Activated CD4-positive, alpha-beta T cell treated with anti-CD3 and anti-CD28 coated beads for 24 hours (primary cell): ENCODE measurements around the gene PHRF1.
"Not testable (repeated sequence)": the region's sequence is repeated elsewhere in the genome, so short reads cannot be mapped to it uniquely, and the experiment has no call there.

Experiments used
- DNase-seq, 2 donors: peaks; one replicate each; pipeline ENCODE4 v3.0.0-alpha.2; 2020; ENCODE audit warnings: low read depth in 2 of 2

PHRF1 gene

DNA sequence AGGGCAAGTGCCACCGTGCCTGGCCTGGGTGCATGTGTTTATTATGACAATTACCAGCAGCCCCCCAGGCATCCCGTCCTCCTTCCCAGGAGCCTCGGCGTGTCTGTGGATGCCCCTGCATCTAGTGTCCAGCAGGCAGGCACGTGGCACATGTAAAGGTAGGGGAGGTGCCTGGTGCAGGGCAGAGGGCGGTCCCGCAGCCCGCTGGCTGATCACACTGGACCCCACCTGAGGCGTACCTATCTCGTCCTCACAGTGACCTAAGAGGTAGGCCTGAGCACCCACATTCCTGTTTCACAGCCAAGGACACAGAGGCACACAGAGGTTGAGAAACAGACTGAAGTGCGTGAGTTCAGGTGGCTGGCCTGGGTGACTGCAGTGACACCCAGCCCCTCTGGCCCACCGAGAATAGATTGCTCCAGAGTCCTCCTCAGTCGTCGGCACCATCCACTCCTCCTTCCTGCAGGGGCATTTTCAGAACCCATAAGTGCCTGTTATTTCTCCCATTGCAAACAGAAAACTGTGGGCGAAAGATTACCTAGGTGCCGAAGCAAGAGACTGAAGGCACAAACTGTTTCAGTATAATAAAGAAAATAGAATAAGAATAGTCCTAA is 3.0 kb upstream of the PHRF1 start:
- DNase-seq, result no peak

DNA sequence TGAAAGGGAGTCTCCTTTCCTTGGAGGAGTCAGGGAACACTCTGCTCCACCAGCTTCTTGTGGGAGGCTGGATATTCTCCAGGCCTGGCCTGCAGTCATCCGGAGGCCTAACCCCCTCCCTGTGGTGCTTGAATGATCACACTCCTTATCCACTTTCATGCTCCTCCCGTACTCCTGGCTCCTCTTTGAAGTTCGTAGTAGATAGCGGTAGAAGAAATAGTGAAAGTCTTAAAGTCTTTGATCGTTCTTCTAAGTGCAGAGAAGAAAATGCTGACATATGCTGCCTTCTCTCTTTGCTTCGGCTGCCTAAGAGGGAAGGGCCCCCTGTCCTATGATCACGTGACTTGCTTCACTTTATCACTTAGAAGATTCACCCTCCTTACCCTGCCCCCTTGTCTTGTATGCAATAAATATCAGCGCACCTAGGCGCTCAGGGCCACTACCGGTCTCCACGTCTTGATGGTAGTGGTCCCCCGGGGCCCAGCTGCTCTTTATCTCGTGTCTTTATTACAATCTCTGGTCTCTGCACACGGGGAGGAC is 2.2 kb upstream of the PHRF1 start:
- not testable (repeated sequence) for DNase-seq

DNA sequence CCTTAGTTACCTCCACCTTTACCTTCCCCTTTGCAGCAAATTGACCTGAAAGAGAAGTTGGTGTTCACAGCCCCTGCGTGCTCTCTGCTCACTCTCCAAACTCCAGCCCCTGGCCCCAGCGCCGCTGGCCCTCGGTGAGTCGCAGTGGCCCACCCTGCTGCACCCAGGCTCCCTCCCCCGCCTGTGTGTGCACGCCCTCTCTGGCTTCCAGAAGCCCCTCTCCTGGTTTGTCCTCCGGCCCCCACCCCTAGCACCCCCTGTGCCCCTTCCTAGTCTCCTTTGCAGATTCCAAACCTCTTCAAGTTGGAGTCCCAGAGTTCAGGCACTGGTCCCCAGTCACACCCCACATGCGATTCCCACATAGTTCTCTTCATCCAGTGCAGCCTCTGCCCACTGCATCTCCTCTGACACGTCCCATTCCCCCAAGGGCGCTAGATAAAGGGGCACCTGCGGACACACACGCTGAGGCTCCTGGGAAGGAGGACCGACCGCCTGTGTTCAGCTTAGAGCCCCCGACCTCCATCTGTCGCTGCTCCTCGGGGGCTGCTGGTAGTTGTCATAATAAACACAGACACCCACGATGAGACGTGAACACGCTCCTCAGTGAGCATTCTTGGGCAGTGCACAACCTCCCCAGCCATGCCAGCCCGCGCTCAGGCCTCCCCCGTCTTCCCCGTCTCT is 1.5 kb upstream of the PHRF1 start:
- DNase-seq, result no peak

DNA sequence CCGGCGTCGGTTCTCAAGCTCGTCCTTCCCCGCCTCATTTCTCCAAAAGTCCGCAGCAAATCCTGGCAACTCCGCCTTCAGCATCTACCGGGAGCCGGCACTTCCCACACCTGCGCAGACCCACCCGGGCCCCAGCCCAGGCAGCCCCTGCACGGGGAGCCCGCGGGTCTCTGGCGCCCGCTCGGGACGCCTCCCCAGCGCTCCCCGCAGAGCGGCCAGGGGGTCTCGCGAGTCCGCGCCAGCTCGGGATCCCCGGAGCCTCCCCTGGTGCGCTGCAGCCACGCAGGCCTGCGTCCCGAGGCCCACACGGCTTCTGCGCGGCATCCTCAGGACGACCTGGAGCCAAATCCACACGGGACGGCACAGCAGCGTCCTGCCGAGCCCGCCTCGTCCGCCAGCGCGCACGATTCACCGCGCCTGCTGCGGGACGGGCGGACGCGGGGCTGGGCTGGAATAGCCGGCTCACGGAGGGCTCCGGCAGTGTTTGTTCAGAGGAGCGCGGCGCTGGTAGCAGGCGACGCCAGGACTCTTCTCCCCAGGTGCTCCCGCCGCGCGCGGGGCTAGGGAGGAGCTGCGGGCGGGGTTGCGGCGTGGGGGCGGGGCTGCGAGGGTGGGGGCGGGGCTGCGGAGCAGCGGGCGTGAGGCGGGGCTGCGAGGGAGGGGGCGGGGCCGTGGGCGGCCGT is 816 bp upstream of the PHRF1 start:
- DNase-seq, result no peak

DNA sequence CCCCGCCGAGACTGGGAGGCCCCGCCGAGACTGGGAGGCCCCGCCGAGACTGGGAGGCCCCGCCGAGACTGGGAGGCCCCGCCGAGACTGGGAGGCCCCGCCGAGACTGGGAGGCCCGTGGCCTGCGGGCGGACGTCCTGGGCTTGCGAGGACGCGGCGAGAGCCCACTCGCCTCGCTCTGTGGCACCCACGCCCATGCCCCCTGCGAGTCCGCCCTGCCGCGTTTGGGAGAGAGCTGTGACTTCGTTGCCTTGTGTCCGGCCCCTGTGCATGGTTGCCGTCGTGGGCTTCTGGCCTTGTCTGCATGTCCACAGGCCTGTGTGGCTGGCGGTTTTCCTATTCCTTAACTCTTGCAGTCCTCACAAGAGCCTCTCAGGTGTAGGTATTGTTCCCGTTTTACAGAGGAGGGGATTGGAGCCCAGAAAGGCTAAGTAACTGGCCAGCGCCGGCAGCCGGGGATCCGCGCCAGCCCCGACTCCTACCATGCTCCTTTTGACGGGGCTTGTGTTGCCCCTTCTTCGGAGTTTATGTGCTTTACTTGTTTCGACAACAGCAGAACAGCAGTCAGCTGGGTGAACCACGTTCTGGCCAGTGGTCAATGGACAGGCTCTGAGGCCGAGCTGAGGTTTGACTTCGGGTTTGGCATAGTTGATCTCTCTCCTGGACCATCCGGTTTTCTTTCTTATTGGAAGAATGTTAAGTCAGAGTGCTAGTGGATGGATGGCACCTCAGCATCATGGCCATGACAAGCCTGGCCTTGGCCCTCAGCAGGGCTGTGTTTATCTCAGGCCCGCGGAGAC is 741 bp downstream of the PHRF1 start:
- no peak for DNase-seq

DNA sequence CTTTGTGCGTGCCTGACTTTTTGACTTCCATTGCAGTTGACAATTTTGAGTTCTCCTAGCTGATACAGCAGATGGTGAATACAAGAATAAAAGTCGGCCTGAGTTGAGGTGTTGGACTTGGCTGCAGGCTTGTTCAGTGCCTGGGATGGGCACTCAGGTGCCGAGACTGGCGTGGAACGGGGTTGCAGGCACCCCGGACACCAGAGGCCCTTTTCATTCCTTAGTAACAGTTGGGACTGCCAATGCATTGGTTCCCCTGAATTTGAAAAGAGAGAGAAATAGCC is 1.3 kb downstream of the PHRF1 start:
- no peak for DNase-seq

DNA sequence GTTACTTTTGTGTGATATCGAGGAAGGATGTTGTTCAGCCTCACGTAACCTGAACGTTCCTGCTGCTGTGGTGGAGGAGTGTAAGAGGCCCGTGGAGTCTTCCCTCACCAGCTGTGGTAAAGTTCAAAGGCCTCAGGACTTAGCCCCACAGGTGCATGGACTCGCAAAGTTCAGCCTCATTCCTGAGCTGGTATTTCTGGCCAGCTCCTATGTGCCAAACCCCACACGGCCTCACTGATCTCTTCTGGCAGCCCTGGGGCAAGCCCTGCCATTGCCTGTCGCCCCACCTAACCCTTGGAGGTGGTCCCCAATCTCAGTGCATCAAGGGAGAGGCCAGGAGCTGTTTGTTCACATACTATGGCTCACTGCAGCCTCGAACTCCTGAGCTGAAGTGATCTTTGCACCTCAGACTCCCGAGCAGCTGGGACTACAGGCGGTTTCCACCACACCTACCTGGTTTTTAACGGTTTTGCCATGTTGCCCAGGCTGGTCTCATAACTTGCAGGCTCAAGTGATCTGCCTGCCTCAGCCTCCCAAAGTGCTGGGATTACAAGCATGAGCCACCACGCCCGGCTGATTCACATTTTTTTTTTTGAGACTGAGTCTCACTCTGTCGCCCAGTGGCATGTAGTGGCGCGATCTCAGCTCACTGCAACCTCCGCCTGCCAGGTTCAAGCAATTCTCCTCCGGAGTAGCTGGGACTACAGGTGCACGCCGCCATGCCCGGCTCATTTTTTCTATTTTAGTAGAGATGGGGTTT is 2.2 kb downstream of the PHRF1 start:
- DNase-seq, result no peak

DNA sequence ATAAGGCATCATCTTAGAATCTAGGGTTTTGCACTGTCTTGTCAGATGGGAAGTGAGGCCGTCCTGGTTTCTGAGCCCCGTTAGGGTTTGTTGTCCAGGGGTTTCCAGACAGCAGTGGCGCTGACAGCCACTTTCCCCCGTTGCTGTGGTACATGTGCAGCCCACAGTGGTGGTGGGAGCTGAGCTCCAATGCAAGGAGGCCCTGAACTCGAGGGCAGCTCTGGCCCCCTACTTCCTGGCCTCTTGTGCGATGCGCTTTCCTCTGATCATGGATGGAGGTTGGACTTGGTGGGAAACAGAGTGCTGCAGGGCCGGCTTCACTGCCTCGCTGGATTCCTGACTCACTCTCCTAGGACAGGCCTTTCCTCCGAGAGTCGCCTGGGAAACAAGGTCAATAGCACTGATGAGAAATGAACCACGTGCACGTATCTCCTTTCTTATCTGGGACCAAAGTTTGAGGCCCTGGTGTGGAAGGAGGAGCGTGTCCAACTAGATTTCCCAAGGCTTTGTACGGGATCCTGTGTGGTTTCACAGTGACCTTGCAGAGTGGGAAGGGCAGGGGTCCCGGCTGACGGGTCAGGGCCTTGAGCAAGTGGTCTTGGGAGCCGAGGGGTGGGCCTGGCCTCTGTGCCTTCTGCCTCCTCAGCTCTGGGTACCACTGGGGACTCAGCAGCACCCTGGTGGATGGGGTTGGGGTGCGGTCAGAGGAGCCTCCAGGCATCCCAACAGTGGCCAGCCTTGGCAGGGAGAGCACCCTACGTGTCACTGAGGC is 3.7 kb downstream of the PHRF1 start:
- DNase-seq, result no peak

DNA sequence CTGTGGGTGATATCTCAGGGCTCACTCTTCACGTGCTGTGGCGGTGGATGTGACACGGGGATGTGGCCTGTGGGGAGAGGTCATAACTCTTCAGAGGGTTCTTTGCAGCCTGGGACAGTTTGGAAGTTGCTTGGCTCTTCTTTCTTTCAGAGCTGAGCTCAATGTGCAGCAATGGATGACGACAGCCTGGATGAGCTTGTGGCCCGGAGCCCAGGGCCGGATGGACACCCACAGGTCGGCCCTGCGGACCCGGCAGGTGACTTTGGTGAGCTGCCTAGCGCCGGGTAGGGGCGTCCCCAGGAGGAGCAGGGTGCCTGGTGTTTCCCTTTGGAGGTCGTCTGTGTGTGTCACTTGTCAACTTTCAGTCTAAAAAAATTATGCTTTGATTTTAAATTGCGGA is 5.1 kb downstream of the PHRF1 start:
- DNase-seq, result no peak

DNA sequence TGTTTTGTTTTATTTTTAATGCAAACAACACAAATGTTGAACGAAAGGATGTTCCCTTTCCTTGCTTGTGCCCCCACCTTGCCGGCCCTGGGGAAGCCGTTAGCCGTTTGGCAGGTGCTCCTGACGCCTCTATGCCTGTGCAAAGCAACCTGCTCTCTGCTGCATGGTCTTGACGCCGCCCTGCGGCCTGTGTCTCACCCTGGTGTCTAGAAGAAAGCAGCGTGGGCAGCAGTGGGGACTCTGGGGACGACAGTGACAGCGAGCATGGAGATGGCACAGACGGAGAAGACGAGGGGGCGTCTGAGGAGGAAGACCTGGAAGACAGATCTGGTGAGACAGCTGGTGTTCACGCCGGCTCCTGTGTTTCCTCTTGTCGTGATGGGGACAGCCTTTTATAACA is 5.5 kb downstream of the PHRF1 start:
- DNase-seq, result no peak

DNA sequence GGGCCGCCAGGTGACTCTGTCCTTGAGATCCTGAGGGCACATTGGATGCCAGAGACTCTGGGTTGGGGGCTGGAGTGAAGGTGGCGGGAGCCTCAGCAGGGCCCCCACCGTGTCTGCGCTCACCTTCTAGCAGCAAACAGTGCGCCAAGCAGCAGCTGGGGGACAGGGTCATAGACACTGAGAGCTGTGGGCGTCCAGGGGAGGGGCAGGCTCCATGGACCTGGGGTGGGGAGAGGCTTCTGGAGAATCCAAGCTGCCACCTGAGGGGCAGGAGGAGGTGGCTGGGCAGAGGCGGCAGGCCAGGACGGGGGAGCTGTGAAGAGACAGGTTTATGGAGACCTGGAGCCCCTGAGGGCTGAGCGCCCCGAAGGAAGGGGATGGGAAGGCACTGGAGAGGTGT is 8.0 kb downstream of the PHRF1 start:
- no peak for DNase-seq

DNA sequence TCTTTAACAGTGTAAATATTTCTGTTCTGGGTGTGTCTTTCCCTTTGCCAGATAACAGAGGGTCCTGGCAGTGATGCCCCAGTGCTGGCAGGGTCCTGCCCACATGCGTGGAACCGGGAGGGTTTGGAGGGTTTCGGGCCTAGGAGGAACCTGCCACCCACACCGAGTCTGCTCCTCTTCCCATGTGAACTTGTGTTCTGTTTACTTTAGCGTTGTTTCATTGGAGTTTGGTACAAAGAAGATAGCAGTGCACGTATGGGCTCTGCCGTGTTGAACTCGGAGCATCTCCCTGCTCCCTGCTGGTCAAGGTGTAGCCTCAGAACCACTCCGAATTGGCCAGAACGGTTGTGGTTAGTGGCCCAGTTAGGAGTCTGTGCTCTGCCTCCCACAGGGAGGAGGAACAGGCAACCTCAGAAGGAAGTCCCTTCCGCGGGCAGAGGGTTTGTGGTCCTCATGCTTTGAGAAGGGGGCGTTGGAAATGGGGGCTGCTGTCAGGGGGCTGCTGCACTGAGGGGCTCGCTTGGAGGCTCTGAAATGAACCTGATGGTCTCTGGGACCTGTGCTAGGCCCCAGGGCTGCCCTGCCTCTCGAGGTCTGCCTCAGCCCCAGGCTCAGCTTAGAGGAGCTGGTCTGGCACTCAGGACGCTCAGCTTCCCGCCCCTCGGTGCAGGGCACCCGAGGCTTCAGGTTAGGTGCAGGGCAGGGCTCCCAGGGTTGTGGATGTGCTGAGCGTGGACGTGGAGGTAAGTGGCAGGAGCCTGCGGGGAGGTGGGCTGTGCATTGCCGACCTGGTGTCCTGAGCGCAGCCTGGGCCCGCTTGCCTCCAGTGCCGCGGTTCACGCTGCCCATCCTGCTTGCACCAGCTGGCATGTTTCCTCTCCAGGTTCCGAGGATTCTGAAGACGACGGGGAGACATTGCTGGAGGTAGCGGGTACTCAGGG is 10.4 kb downstream of the PHRF1 start:
- DNase-seq, result no peak

DNA sequence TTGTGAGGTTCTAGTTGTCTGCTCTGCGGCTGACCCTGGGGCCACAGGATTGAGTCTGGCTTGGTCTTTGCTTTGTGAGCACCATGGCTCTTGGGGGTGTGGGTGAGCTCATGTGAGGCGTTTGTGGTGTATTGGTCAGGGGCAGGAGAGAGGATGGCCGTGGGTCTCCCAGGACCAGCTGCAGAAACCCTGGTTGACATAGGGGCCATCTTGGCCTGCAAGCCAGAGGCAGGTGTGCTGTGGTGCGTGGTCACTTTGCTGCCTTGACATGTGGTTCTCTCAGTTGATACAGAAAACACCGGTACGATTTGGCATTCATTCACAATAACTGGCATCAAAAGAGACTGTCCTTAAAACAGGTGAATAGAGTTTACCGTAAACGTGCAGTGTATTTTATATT is 11.3 kb downstream of the PHRF1 start:
- DNase-seq, result no peak

DNA sequence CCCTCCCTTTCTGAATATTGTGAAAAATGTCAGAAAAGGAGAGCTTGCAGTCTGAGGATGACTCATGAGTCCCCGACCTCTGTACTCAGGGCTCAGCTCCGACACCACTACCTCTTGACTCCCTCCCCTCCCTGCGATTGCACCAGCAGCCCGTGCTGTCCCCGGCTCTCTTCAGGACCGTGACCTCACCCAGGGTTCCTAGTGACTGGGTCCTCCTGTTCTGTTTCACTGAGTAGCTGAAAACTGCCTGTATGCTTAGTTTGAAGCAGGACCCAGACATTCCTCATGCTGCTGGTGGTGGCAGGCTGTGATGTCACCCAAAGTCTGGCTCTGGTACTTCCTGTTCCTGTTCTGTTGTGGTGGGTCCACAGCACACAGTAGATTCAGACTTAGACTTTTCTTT is 11.7 kb downstream of the PHRF1 start:
- DNase-seq, result peak; percentile 36 to 37

DNA sequence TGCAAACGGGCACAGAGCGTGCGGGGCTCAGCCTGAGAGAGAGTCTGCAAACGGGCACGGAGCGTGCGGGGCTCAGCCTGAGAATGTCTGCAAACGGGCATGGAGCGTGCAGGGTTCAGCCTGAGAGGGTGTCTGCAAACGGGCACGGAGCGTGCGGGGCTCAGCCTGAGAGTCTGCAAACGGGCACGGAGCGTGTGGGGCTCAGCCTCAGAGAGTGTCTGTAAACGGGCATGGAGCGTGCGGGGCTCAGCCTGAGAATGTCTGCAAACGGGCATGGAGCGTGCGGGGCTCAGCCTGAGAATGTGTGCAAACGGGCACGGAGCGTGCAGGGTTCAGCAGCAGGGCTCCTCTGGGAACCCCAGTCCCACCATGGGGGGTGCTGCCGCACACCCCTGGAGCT is 13.5 kb downstream of the PHRF1 start:
- no peak for DNase-seq

DNA sequence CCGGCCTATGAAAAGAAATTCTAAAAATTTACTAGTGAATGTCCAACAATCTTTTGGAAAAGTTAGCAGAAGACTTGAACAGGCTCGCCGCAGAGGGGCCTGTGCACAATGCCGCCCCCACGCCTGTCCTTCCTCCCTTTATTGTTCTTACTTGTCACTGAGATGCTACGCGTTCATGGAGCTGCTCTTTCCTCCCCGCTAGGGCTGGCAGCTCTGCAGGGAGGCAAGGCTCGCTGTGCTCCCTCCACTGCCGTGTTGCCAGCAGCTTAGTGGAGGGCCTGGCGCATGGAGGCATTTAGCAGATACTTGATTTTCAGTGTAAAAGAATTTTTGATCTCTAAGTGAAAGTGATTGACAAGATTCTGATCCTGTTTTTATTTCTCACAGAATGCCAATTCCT is 14.7 kb downstream of the PHRF1 start:
- DNase-seq, result no peak

DNA sequence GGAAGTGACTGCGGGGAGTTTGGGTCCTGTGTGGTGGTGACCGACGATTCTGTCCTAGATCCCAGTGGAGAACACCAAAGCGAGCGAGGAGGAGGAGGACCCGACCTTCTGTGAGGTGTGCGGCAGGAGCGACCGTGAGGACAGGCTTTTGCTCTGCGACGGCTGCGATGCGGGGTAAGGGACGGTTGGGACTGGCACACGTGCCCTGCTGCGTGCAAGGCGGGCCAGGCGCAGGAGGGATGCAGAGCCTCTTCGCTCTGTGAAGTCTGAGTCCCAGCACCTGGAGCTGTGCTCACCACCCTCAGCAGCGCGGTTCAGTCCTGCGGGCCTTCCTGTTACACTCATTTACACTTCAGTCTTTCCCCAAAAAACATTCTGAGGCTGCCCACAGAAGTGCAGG is 16.2 kb downstream of the PHRF1 start:
- DNase-seq, result no peak

DNA sequence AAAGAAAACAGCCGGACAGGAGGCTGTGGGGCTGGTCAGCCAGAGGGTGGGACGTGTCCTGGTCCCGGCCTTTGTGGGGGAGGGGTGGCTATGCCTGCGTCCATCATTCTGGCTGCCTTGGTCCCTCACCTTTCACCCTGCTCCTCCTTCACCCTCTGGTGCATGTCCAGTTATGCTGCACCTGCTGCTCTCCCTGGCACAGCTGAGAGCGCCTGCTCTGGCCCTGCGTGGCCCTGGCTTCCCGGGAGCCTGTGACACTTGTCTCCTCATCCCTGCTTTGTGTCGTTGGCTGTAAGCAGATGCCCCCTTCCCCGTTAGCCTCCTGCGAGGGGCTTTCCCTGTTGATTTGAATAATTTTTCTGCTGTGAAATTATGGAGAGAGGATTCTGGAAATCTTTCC is 16.6 kb downstream of the PHRF1 start:
- no peak for DNase-seq

DNA sequence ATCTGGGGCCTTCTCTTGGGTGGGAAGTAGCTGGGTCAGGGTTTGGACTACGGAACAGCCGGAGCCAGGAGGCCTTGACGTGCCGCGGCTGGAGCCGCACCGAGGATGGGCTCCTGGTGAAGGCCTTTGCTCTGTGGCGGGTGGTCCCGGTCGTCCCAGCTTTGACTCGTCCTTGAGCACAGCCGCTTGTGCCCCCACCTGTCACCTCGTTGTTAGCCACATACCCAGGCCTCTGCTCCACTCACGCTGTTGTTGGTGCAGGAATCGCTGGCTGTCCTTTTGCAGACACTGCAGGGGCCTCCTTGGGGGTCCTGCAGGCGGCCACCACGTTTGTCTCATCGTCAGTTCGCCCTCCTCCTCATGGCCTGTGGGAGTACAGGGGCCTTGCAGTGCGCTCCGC is 17.1 kb downstream of the PHRF1 start:
- DNase-seq, result no peak

DNA sequence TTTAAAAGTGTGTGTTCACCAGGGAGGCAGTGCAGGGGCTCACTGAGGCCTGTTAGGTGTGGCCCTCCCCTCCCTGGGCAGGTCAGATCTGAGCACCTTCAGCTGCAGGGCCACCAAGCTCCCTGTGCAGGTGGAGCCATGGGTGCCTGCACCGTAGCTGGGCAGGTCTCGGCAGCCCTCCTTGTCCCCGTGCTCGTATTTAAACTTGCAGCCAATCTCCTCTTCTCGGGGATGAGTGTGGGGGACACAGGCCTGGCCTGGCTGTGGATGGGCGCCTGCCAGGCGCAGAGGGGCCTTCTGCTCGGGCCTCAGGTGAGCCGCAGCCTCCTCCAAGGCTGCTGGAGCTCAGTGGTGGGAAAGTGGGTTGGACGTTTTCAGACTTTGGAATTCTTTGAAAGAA is 19.1 kb downstream of the PHRF1 start:
- no peak for DNase-seq
